GM19372 (cell line): ENCODE results near the gene SETD1B.
"Not testable (repeated sequence)": the region's sequence is repeated elsewhere in the genome, so short reads cannot be mapped to it uniquely, and the experiment has no call there.

Experiments used
- ATAC-seq: cut with Tn5 transposase; IDR thresholded peaks from one replicate; pipeline ENCODE4 v1.9.1; 2021; ENCODE audit warnings: mild to moderate bottlenecking, low read depth, moderate library complexity; ENCODE audit not compliant: unreplicated experiment

The SETD1B gene

DNA sequence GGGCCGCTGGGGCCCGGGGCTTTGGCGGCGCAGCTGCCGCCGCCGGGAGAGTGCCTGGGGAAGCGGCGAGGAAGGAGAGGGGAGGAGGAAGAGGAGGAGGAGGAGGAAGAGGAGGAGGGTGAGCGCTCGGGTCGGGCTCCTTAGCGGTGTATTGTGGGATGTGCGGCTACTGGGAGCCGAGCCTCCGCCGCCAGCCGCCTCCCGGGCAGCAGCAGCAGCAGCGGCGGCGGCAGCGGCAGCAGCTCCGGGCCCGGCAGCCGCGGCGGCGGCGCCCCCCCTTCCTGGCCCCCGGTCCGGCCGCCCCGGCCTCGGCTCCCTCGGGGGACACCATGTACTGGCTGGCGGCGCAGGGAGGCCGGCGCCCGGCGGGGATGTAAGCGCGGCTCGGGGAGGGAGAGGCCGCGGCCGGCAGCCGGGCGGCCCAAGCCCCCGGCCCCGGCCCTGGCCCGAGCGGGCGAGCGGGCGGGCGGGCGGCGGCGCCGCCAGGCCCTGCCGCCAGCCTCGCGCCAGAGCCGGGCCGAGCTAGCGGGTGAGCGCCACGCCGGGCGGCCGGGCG, at the start of gene SETD1B:
SETD1B (plus strand) TSS at position 149 of the 556 bp plus-strand sequence. CDS start 729 bp downstream, outside the sequence.
- ATAC-seq: no peak

DNA sequence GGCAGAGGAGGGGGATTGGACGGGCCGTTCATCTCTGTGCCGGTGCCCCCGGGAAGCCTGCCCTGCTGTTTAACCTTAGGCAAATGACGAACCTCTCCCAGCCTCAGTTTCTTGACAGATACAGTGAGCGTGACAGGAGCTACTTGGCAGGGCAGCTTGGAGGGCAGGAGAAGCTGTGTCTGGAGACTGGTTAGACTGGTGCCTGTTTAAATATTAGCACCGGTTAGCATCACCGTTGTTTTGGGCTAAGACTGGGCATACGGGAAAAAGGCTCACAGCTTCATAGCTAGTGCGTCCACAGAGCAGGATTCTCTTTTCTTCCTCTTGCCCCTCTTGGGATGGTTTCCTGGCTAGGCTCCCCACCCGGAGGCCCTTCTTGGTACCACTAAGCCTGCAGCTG, 49.0 kb upstream of the SETD1B start:
- no peak for ATAC-seq

DNA sequence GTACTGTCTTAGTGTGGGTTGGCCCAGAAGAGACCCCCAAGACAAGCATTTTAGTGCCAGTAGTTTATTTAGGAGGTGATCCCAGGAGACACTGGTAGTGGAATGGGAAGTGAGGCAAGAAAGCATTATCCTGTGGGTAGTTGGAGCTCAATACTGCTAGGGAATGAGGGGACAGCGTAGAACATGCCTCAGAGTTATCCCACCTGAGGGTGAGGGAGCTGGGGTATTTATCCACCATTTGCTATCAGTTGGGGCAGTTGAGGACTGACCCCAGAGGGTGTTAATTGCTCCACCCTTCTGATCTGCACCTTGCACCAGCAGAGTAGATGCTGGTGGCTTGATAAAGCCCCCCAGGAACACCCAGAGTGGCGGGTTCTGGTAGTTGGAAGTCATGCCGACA, 48.2 kb upstream of the SETD1B start:
- ATAC-seq: no peak

DNA sequence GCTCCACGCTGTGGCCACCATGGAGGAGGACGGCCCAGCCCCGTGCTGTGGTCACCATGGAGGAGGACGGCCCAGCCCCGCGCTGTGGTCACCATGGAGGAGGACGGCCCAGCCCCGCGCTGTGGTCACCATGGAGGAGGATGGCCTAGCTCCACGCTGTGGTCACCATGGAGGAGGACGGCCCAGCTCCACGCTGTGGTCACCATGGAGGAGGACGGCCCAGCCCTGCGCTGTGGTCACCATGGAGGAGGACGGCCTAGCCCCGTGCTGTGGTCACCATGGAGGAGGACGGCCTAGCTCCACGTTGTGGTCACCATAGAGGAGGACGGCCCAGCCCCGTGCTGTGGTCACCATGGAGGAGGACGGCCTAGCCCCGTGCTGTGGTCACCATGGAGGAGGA, 45.3 kb upstream of the SETD1B start:
- not testable (repeated sequence) for ATAC-seq

DNA sequence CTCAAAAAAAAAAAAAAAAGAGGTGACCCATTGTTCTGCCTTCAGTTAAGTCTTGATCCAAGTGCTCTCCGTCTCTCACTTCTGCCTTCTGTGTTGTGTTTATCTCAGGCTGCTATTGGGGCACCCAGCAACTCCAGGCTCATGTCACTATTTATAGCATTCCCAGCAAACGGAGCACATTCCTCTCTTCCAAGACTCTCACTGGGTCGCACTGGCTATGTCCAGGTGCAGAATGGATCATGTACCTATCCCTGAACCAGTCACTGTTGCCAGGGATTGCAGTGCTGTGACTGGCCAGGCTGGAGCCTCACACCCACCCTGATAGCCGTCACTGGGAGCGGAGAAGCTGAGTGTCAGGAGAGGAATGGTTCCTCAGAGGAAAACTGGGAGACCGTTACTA, 41.5 kb upstream of the SETD1B start:
- ATAC-seq: no peak

DNA sequence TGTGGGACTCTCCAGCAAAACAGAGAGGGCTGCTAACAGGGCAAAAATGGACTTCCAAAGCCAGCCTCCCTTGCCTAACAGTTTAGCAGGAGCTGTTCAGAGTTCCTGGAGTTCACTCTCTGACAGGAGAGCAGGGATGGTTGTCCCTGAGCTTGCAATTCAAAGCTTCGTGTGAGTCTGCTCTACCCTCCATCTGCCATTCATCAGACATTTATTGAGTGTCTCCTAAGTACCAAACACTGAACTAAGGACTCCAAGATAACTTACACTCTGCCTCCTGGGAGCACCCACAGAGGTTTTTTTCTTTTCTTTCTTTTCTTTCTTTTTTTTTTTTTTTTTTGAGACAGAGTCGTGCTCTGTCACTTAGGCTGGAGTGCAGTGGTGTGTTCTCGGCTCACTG, 39.0 kb upstream of the SETD1B start:
- ATAC-seq: no peak

DNA sequence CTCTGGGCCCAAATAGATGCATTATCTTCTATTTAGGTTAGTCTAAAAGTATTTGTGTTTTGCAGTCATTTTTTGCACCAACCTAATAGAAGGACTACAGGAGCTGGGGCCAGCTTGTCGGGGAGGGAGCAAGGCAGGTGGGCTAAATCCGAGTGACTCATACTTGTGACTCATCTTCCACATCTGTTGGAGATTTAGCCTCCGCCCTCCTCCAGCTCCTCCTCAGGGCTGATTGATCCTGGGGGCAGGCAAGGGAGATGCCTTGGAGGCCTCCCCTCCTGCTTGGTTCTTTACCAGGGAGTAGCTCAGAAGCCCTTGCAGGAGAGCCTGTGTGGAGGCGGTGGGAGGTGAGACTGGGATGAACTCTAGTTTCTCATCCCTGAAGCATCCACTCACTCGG, 38.2 kb upstream of the SETD1B start:
- ATAC-seq: no peak

DNA sequence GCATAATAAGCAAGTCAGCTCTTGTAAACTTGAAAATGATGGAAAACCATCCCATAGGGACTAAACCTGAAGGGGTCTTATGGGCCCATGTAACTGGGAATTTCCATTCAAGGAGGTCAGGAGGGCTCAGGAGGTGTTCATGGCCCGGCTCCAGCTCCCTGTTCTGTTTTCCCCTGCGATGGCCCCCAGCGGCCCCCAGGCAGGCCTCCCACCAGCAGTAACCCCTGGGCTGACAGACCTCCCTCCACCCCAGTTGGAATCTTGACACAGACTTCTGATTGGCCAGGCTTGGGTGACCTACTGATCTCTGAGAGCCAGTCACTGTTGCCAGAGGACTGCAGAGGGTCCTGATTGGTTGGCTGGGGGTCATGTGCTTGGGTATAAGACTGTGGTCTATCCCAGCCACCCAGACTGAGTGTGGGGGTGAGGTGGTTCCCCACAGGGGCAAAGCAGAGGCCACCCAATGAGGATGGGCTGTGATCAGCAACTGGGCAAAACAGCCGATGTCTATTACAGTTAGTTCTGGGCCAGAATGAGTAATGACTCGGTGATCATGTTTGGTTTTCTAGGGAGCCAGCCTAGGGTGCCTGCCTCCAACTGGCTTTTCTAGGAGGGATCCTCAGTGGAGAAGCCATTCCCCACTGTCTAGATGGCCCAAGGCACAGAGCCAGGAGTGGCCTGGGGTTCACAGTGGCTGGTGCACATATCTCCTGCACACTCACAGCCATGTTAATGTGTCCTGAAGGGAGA, 37.3 kb upstream of the SETD1B start:
- no peak for ATAC-seq

DNA sequence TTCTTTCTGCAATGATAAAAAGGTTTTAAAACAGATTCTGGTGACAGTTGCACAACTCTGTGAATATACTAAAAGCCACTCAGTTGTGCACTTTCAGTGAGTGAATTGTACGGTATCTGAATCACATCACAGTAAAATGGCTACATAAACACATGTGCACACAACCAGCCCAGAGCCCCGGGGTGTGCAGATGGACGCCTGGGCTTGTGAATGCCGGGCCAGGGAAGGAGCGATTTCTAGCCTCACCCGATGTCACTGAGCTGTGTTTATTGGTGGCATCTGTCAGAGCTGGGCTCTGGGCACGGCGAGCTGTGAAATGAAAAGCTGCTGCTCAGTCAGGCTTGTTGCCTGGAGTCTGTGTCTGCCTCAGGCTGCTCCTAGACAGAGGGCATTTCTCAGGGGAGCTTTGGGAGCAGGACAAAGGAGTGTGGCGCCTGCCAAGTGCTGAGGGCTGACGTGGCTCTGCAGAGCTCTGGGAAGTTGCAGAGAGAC, 36.2 kb upstream of the SETD1B start:
- no peak for ATAC-seq

DNA sequence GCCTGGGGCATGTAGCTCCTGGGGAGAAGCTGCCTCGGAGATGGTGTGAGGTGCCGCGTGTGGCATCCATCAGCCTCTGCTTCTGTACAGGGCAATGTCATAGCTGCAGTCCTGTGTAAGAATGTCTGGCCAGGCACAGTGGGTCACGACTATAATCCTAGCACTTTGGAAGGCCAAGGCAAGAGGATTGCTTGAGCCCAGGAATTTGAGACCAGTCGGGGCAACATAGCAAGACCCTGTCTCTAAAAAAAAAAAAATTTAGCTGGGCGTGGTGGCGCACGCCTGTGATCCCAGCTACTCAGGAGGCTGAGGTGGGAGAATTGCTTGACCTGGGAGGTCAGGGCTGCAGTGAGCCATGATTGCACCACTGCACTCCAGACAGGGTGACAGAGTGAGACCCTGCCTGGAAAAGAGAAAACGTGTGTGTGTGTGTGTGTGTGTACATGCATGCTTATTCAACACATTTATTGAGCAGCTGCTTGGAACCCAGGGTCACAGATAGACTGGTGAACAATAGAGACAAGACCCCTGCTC, 34.4 kb upstream of the SETD1B start:
- ATAC-seq: no peak

DNA sequence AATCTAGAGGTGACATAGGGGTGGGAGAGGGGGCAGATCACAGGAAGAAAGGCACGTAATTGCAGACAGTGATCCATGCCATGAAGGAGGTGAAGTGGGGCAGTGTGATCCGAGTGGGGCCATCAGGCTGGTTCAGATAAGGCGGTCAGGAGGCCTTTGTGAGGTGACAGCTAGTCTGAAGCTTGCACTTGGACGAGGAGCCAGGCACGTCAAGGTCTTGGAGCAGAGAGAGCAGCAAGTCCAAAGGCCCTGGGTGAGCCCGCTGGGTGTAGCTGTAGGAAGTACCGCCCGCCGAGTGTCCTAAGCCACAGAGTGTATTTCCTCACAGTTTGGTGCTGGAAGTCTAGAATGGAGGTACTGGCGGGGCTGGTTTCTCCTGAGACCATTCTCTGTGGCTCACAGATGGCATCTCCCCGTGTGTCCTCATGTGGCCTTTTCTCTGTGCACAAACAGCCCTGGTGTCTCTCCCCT, 33.9 kb upstream of the SETD1B start:
- ATAC-seq: no peak

DNA sequence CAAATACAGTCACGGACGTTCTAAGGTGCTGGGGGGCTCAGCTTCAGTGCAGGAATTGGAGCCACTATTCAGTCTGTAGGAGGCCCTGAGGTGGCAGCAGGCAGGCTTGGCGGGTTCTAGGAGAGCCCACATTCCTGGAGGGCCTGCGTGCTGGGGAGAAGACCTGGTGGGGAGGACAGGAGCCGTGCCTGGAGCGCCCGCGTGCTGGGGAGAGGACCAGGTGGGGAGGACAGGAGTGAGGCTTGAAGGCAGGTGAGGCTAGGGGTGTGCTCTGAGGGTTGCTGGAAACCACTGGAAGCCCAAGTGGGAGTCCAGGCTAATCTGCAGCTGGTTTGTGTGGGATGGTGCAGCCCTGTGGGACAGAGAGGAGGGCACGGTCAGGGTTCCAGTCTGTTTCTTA, 33.4 kb upstream of the SETD1B start:
- ATAC-seq: no peak

DNA sequence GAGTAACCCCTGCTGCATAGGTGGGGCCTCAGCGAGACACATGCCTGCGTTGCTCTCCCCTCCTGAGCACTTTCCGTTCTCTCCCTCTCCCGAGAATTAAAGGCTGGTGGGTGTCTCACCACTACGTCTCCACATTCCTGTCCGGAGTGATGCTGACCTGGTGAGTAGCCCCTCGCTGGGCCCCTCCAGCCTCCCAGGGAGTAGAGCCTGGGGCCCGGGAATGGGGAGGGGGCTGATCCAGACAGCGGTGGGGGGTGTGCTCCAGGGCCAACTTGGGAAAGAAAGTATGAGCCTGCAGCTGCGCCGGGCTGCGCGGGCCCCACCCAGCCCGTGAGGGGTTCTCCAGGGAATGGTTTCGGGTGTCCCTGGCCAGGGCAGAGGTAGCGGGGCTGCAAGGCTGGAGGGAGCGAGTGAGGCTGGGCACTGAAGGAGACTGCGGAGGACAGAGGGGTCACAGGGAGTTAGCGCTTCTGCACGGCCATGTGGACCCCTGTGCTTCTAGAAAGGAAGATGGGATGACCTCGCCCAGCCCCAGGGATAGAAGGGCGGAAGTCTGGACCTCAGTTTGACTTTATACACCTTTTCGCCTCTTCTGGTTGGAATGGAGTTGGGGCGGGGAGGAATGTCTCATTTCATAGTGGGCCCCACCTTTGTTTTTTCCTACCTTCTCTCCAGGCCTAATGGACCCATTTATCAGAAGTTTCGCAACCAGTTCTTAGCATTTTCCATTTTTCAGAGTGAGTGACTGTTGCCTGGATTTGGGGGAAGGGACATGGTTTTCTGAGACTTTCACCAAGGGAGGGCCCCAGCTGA, 32.8 kb upstream of the SETD1B start:
- no peak for ATAC-seq

DNA sequence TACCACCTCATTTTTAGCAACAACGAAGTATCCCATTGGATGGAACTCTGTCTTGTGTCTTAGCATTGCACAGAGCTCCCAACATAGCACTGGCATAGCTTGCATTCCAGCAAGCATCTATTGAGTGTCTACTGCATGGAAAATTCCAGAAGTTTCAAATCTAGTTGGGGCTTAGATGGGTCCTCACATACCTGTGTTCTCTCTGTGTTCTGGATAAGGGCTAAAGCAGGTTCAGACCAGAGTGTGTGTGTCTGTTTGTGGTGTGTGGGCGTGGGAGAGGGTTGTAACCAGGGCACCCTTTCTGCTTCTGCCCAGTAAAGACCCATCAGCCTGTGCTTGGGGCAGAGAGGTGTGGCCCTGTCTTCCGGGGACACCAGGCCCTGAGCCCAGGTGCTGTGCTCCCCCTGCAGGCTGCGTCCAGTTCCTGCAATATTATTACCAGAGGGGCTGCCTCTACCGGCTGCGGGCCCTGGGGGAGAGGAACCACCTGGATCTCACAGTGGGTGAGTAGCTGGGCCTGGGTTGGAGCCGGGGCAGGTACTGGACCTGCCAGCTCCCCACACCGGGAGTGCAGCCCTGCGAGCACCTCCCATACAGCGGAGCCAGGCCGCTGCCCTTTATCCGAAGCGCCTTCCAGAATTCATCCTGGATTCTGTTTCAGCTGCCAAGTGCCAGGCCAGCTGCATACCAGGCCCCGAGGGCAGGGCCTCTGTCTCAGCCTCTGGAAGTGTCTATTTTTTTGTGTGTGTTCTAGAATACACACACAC, 30.6 kb upstream of the SETD1B start:
- ATAC-seq: peak; percentile 70

DNA sequence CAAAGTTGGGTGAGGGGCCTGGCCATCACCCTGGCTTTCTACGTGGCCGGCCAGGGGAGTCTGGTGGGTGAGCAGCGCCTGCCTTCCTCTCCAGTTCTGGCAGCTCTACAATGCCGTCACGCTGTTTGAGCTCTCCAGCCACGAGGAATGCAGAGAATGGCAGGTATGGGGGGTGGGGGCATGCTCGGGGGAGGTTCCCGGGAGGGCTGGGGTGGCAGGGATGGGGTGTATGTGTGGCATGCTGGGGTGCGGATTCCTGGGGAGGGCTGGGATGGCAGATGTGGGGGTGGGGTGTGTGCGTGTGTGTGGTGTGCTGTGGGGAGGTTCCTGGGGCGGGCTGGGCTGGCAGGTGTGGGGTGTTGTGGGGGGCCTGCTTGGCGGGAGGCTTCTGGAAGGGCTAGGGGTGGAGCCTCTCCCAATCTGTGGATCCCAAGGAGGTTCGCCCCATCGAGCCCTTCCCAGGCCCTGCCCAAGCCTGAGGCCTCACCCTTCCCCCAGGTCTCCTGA, 28.8 kb upstream of the SETD1B start:
- ATAC-seq: no peak

DNA sequence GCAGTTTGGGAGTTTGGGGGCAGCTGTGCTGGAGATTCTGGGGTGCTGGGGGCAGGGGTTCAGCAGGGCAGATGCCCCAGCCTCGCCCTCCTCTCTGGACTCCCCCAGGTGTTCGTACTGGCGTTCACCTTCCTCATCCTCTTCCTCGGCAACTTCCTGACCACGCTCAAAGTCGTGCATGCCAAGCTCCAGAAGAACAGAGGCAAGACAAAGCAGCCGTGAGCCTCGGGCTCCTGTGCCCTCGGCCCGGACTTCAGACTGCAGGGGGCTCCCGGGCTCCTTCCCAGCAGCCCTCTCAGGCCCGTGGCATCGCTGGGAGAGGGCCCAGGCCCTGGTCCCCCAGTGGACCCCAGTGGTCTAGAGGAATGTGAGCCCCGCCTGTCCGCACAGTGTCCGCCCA, 28.3 kb upstream of the SETD1B start:
- no peak for ATAC-seq

DNA sequence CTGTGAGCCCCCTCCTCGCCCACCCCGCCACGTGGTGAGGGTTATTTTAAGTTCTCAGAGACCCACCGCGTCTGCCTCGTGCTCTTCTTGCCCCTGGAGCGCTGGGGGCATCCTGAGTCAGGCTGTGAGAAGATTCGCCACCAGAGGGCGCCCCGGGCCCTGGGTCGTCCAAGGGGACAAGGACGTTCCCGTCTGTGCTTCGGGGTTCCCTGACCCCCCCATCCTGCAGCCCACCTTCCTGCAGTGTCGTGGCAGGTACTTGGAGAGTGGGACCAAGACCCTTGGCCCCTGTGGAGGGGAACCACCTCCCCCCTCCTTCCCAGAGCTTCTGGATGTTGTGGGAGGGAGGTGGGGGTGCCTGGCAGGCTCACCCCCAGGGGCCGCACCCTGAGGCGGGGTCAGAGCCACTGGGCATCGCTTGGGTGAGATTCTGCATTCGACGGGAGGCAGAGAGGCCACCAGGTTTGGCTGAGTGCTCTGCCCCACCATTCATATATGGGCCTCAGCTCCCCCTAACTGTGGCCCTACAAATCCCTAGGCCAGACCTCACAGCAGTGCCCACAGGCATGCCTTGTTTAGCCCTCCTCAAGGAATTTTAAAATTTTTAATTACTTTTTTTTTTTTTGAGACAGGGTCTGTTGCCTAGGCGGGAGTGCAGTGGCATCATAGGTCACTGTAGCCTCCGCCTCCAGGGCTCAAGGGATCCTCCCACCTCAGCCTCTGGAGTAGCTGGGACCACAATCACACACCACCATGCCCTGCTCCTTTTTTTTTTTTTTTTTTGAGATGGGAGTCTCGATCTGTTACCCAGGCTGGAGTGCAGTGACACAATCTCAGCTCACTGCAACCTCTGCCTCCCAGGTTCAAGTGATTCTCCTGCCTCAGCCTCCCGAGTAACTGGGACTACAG, 27.4 kb upstream of the SETD1B start:
- no peak for ATAC-seq

DNA sequence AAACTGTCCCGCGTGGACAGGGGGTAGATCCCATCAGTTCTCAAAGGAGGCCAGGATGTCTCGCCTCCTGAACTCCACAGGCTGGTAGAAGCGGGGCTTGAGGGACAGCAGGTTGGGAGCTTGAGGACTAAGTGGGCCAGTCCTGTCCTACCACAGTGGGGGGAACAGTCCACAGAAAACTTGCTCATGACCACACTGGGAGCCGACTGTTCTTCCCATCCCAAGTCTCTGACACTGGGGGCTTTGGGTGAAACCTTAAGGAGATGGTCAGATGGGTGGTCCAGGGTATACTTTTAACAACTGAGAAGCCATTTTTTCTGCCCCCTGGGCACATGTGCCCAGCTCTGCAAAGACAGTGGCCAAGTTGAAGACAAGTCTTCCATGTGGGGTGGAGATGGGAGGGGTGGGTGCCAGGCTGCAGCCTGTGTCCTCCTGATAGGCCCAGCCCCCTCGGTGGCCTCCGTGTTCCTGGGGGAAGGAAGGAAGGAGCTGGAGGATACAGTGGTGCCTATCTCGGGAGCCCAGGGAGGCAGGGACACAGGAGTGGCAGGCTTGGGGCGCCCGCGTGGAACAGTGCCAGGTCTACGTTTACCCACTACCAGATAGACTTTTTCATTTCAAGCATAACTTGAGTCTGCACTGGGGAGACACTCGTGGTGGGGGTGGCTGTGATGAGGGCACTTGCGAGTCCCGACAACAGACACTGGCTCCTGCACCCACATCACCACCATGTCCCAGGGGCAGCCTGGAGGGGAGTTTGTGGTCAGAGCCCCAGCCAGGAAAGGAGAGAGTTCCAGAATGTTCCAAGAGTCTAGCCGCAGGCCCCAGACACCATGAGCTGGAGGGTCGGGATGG, 25.0 kb upstream of the SETD1B start:
- ATAC-seq: no peak
